HepG2 (cell line): ENCODE data around the gene RBM19. TPM values are rescaled to one million over a fixed set of nuclear protein-coding genes. Genes with fewer than 3 reads are reported as not detected.

Source experiments
- BCL6 ChIP-seq: IDR thresholded peaks from 2 replicates; pipeline ENCODE4 v1.6.1; 2016; ENCODE audit warnings: missing genetic modification reagents, missing compliant biosample characterization
- CREB1 ChIP-seq, 2 experiments: fragments of 450-650 bp in 1 of 2; IDR thresholded peaks; 2 replicates each; pipeline ENCODE4 v1.6.1; 2016 to 2017; ENCODE audit warnings: control low read depth in 1 of 2, mild to moderate bottlenecking in 1 of 2, missing compliant biosample characterization in 1 of 2, missing genetic modification characterization in 1 of 2
- DMAP1 ChIP-seq: IDR thresholded peaks from 2 replicates; pipeline ENCODE4 v1.6.1; 2016
- FOXM1 ChIP-seq: sonication (generic); formaldehyde crosslinking; IDR thresholded peaks from 2 replicates; pipeline ENCODE4 v1.5.0; 2020; ENCODE audit warnings: missing genetic modification reagents
- HOXD1 ChIP-seq: sonication (generic); formaldehyde crosslinking; IDR thresholded peaks from 2 replicates; pipeline ENCODE4 v1.5.0; 2020; ENCODE audit warnings: missing genetic modification reagents
- MAF1 ChIP-seq: sonication (generic); formaldehyde crosslinking; IDR thresholded peaks from 2 replicates; pipeline ENCODE4 v1.5.0; 2020; ENCODE audit warnings: missing genetic modification reagents, borderline replicate concordance
- MTF2 ChIP-seq: sonication (generic); formaldehyde crosslinking; IDR thresholded peaks from 2 replicates; pipeline ENCODE4 v1.5.0; 2020; ENCODE audit warnings: missing genetic modification reagents, borderline replicate concordance
- NR1H2 ChIP-seq: sonication (generic); formaldehyde crosslinking; IDR thresholded peaks from 2 replicates; pipeline ENCODE4 v1.8.1; 2022; ENCODE audit warnings: low read depth, missing genetic modification reagents, borderline replicate concordance
- RORA ChIP-seq: sonication (generic); formaldehyde crosslinking; IDR thresholded peaks from 2 replicates; pipeline ENCODE4 v1.5.0; 2020; ENCODE audit warnings: mild to moderate bottlenecking, missing genetic modification reagents, moderate library complexity
- SNAPC2 ChIP-seq: sonication (generic); formaldehyde crosslinking; IDR thresholded peaks from 2 replicates; pipeline ENCODE4 v1.8.1; 2022; ENCODE audit warnings: mild to moderate bottlenecking, missing genetic modification reagents
- TBX2 ChIP-seq: sonication (generic); formaldehyde crosslinking; IDR thresholded peaks from 2 replicates; pipeline ENCODE4 v1.5.0; 2020; ENCODE audit warnings: missing genetic modification reagents, mild to moderate bottlenecking, borderline replicate concordance
- TEAD2 ChIP-seq: sonication (generic); formaldehyde crosslinking; IDR thresholded peaks from 2 replicates; pipeline ENCODE4 v1.9.0; 2021; ENCODE audit warnings: missing genetic modification reagents
- TOPORS ChIP-seq: sonication (generic); formaldehyde crosslinking; IDR thresholded peaks from 2 replicates; pipeline ENCODE4 v1.8.0; 2023; ENCODE audit warnings: mild to moderate bottlenecking, missing genetic modification reagents
- YY1 ChIP-seq: IDR thresholded peaks from 2 replicates; pipeline ENCODE4 v1.6.1; 2011; ENCODE audit warnings: low read length, low read depth, moderate library complexity, mild to moderate bottlenecking; ENCODE audit not compliant: insufficient read depth, insufficient replicate concordance
- ZKSCAN5 ChIP-seq: sonication (generic); formaldehyde crosslinking; IDR thresholded peaks from 2 replicates; pipeline ENCODE4 v1.5.1; 2020; ENCODE audit warnings: mild to moderate bottlenecking, missing genetic modification reagents
- ZMAT3 ChIP-seq: sonication (generic); formaldehyde crosslinking; conservative IDR thresholded peaks from 2 replicates; pipeline ENCODE4 v1.7.0; 2021; ENCODE audit warnings: missing genetic modification reagents
- ZNF234 ChIP-seq: sonication (generic); formaldehyde crosslinking; conservative IDR thresholded peaks from 2 replicates; pipeline ENCODE4 v1.5.1; 2020; ENCODE audit warnings: mild to moderate bottlenecking, missing genetic modification reagents
- ZNF296 ChIP-seq: sonication (generic); formaldehyde crosslinking; conservative IDR thresholded peaks from 2 replicates; pipeline ENCODE4 v1.5.0; 2020; ENCODE audit warnings: mild to moderate bottlenecking, missing genetic modification reagents
- ZNF317 ChIP-seq: sonication (generic); formaldehyde crosslinking; IDR thresholded peaks from 2 replicates; pipeline ENCODE4 v1.5.0; 2020; ENCODE audit warnings: mild to moderate bottlenecking, missing genetic modification reagents
- ZNF589 ChIP-seq: sonication (generic); formaldehyde crosslinking; conservative IDR thresholded peaks from 2 replicates; pipeline ENCODE4 v1.8.0; 2022; ENCODE audit warnings: mild to moderate bottlenecking, moderate library complexity, missing genetic modification reagents
- ZNF792 ChIP-seq: IDR thresholded peaks from 2 replicates; pipeline ENCODE4 v1.6.1; 2016
- polyA plus RNA-seq, 8 experiments: library from polyadenylated mRNA; depleted of rRNA in 3 of 8; stranded (reverse) in 7 of 8; unstranded in 1 of 8; fragments of >200 nt; fragmentation: Illumina TruSeq in 4 of 8; extraction: Trizol in 4 of 8; gene quantifications; 2 replicates each; pipeline versions ENCODE4 v1.2.1 to v1.2.3, GENCODE V29; 2011 to 2016; ENCODE audit warnings: low read depth in 4 of 8, missing spikeins in 1 of 8, mixed read lengths in 1 of 8; ENCODE audit not compliant: insufficient read depth in 1 of 8
- total RNA-seq, 5 experiments: library from RNA; depleted of rRNA; stranded (reverse); fragments of >200 nt; fragmentation: Illumina TruSeq; extraction: Trizol; gene quantifications; 2 replicates each; pipeline ENCODE4 v1.2.3, GENCODE V29; 2016; ENCODE audit warnings: low read depth in 1 of 5
- TF ChIP-seq, protein P1 (sequence below): sonication (generic); formaldehyde crosslinking; conservative IDR thresholded peaks from 2 replicates; pipeline ENCODE4 v1.4.0; 2020; ENCODE audit warnings: mild to moderate bottlenecking, missing genetic modification reagents, moderate library complexity
- TF ChIP-seq, protein P2 (sequence below): sonication (generic); formaldehyde crosslinking; IDR thresholded peaks from 2 replicates; pipeline ENCODE4 v1.4.0; 2020; ENCODE audit warnings: missing genetic modification reagents
- TF ChIP-seq, protein P3 (sequence below): sonication (generic); formaldehyde crosslinking; IDR thresholded peaks from 2 replicates; pipeline ENCODE4 v1.4.0; 2020; ENCODE audit warnings: missing genetic modification reagents
- TF ChIP-seq, protein P4 (sequence below): sonication (generic); formaldehyde crosslinking; IDR thresholded peaks from 2 replicates; pipeline ENCODE4 v1.8.0; 2022; ENCODE audit warnings: missing genetic modification reagents, low read depth, mild to moderate bottlenecking, borderline replicate concordance

The RBM19 gene
- total and polyA plus RNA-seq, 2 of the 13 experiments (the other 11 are each of a cell fraction or from before 2014, with no cell fraction given): 19.3 to 32.2 TPM

DNA sequence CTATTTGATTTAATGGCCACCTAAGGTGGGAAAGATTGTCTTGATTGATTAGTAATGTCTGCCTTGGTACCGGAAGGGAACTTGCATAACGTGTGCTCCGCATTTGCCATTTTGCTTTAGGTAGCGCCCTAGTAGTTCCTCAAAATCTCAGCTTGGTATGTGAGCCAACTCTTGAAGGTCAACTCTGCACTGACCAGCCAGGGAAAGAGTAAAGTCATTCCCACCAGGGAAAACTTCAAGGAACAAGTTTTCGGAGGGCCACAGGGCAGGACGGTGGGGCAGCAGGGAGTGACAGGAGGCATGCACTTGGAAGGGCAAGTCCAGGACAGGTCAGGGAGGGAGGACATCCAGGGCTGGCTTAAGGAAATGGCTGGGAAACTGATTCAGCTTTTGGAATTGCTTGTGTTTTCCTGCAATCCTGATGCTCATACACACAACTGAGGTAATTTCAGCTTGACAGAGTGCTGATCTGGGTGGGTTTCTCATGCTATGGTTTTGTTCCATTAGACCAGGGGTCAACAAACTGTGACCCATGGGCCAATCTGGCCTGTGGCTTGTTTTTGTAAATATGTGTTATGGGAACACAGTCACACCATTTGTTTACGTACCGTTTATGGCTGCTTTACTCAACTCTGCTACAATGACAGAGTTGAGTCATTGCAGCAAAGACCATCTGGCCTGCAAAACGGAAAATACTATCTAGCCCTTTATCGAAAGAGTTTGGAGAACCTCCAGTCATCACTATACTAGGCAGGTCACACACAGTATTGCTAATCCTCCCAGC lies 184.5 kb downstream of the RBM19 start (continued):
- TF ChIP-seq, protein P1, sequence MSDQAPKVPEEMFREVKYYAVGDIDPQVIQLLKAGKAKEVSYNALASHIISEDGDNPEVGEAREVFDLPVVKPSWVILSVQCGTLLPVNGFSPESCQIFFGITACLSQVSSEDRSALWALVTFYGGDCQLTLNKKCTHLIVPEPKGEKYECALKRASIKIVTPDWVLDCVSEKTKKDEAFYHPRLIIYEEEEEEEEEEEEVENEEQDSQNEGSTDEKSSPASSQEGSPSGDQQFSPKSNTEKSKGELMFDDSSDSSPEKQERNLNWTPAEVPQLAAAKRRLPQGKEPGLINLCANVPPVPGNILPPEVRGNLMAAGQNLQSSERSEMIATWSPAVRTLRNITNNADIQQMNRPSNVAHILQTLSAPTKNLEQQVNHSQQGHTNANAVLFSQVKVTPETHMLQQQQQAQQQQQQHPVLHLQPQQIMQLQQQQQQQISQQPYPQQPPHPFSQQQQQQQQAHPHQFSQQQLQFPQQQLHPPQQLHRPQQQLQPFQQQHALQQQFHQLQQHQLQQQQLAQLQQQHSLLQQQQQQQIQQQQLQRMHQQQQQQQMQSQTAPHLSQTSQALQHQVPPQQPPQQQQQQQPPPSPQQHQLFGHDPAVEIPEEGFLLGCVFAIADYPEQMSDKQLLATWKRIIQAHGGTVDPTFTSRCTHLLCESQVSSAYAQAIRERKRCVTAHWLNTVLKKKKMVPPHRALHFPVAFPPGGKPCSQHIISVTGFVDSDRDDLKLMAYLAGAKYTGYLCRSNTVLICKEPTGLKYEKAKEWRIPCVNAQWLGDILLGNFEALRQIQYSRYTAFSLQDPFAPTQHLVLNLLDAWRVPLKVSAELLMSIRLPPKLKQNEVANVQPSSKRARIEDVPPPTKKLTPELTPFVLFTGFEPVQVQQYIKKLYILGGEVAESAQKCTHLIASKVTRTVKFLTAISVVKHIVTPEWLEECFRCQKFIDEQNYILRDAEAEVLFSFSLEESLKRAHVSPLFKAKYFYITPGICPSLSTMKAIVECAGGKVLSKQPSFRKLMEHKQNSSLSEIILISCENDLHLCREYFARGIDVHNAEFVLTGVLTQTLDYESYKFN: no peak
- TF ChIP-seq HOXD1 (CRISPR knock-in tag) (no peak), NR1H2 (no peak), ZNF589 (no peak), BCL6 (CRISPR knock-in tag) (peak; percentile 26; the same call in 1 of the 2 replicates), SNAPC2 (CRISPR knock-in tag) (no peak), MTF2 (no peak), MAF1 (CRISPR knock-in tag) (no peak), YY1 (no peak), TBX2 (CRISPR knock-in tag) (peak; percentile 44; the same call in 1 of the 2 replicates), DMAP1 (CRISPR knock-in tag) (peak; percentile 51; the same call in 1 of the 2 replicates), CREB1 (IDR thresholded peaks at IDR 0.05) (no peak), CREB1 (CRISPR knock-in tag; IDR thresholded peaks at IDR 0.05) (no peak), RORA (CRISPR knock-in tag) (no peak), ZNF792 (CRISPR knock-in tag) (no peak), ZKSCAN5 (CRISPR knock-in tag) (no peak), TOPORS (CRISPR knock-in tag) (no peak), FOXM1 (CRISPR knock-in tag) (no peak), ZNF296 (CRISPR knock-in tag) (no peak), ZNF234 (CRISPR knock-in tag) (no peak), ZMAT3 (CRISPR knock-in tag) (no peak), TEAD2 (CRISPR knock-in tag) (no peak), ZNF317 (CRISPR knock-in tag) (no peak)
- TF ChIP-seq, protein P2, sequence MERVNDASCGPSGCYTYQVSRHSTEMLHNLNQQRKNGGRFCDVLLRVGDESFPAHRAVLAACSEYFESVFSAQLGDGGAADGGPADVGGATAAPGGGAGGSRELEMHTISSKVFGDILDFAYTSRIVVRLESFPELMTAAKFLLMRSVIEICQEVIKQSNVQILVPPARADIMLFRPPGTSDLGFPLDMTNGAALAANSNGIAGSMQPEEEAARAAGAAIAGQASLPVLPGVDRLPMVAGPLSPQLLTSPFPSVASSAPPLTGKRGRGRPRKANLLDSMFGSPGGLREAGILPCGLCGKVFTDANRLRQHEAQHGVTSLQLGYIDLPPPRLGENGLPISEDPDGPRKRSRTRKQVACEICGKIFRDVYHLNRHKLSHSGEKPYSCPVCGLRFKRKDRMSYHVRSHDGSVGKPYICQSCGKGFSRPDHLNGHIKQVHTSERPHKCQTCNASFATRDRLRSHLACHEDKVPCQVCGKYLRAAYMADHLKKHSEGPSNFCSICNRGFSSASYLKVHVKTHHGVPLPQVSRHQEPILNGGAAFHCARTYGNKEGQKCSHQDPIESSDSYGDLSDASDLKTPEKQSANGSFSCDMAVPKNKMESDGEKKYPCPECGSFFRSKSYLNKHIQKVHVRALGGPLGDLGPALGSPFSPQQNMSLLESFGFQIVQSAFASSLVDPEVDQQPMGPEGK (CRISPR knock-in tag): no peak
- TF ChIP-seq, protein P3, sequence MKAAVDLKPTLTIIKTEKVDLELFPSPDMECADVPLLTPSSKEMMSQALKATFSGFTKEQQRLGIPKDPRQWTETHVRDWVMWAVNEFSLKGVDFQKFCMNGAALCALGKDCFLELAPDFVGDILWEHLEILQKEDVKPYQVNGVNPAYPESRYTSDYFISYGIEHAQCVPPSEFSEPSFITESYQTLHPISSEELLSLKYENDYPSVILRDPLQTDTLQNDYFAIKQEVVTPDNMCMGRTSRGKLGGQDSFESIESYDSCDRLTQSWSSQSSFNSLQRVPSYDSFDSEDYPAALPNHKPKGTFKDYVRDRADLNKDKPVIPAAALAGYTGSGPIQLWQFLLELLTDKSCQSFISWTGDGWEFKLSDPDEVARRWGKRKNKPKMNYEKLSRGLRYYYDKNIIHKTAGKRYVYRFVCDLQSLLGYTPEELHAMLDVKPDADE (CRISPR knock-in tag): no peak
- TF ChIP-seq, protein P4, sequence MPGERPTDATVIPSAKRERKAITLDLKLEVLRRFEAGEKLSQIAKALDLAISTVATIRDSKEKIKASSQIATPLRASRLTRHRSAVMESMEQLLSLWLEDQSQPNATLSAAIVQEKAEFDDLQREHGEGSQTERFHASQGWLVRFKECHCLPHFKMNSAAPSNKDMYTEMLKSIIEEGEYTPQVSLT (CRISPR knock-in tag): no peak
